HK-2 (cell line): Measurements from ENCODE around the gene HCN1.
"Not testable (repeated sequence)": the region's sequence is repeated elsewhere in the genome, so short reads cannot be mapped to it uniquely, and the experiment has no call there.

Experiments used
- DNase-seq: peaks from one replicate; pipeline ENCODE4 v3.0.0-alpha.2; 2018; ENCODE audit not compliant: unreplicated experiment

Gene HCN1

DNA sequence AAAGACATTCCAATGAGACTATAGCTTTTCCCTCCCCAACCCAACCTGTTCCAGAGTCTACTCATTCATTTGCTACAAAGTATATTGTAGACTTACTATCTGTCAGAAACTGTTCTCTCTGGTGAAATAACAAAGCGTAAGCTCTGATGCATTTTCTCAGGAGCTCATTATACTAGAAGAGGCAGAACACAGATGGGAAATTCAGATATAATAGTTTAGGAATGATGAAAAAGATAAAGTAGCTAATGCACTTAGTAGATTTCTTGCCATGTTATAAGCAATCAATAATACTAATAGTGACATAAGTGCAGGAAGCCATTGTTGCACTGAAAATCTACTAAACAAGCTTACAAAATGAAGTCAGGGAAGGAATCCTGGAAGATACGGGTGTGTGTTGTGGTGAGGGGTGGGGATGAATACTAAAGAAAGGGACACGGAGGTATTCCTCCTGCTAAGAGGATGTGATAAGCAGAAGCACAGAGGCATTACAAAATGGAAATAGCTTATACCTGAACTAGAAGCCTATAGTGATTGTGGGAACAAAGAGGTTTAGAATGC is 78.2 kb downstream of the HCN1 start:
- DNase-seq: no peak

GRCh38 chr5:45609661-45610060 is 86.5 kb downstream of the HCN1 start:
- DNase-seq: no peak

DNA sequence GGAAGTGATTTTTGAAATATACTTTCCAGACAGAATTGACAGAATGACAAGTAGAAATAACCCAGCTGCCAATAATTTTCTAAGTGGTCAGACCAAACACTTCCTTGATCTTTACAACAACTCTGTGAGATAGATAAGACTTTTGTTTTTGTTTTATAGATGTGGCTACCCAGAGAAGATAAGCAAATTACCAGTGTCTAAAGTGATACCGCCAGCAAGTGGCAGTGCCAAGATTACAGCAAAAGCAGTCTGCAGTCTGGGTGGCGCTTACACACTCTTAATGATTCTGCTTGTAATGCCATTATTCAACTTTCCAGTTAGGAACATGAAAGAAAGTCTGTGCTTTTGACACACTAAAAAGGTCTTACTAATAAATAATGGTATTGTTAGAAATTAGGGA is 92.1 kb downstream of the HCN1 start:
- no peak for DNase-seq

GRCh38 chr5:45601424-45601823 is 94.8 kb downstream of the HCN1 start:
- no peak for DNase-seq

GRCh38 chr5:45596320-45596719 is 99.9 kb downstream of the HCN1 start:
- no peak for DNase-seq

GRCh38 chr5:45586001-45586400 is 110.2 kb downstream of the HCN1 start:
- DNase-seq: not testable (repeated sequence)

DNA sequence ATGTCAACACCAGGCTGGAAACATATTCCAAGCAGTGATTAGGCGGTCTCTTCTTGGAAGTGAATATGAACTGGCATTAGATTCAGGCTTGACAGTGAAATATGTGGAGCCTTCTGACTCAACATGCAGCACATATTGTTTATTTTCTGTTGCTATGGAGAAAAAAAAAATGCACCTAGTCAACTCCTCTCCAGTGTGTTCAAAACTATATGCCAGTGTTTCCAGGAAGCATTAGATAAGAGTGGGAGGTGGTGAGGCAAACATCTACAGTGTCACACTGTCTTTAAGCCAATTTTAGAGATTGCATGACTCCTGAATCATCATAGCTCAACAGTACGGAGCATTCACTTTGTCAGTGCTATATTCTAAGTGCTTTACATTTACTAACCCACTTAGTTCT is 117.9 kb downstream of the HCN1 start:
- no peak for DNase-seq

DNA sequence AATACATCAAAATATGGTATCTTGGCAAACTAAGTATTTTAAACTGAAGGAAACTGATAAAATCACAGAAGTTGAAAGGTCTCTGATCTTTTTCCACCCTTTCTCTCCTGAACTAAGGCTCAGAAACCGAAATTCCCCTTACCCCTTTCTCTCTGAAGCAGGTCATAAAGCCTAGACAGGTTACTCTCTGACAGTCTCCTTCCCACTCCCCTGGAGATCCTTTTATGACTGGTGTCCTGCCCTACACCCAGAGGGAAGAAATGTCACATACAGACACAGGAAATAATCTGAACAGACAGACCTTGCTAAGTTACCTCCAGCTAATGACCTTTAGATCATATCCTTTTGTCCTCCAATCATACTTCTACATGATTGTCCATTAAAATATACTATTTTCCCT is 127.4 kb downstream of the HCN1 start:
- DNase-seq: no peak

DNA sequence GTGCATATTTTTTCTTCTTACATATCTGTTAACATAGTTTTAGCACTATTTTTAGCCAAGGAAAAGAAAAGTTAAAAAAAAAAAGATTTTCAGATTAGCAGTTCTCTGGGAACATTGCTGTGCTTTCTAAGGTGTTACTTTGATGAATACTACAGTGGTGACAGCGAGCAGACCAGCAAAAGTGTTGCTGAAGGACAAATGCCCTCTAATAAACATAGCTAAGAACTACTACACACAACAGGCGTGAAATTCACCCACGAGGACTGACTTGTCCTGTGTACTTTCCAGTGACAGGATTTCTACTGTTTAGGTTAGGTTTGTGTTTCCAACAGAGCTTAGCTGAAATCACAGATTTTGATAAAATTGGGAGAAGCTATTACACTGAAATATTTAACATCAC is 153.8 kb downstream of the HCN1 start:
- DNase-seq: no peak

DNA sequence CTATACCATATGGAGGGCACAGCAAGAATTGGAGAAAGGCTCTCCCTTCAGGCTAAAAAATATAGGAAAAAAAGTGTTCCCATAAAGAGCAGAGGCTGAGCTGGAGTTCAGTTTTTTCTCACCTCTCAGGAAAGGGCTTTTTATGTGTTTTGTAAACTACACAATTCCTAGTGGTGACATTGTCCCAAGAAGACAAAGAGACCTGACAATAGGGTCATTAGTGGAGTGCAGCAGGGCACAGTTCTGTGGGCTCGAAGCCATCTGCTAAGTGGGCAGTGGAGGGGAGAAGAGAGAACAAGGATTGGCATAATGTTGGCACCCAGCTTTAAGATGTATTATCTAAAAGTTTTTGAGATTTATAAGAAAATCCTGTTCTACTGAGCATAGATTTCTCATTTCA is 162.5 kb downstream of the HCN1 start:
- DNase-seq: no peak

- DNase-seq: no peak
Observed at GRCh38 chr5:45532826-45533624, 163.2 kb downstream of the HCN1 start.

- peak; percentile 34 for DNase-seq
Observed at GRCh38 chr5:45521067-45521466, 175.1 kb downstream of the HCN1 start.

DNA sequence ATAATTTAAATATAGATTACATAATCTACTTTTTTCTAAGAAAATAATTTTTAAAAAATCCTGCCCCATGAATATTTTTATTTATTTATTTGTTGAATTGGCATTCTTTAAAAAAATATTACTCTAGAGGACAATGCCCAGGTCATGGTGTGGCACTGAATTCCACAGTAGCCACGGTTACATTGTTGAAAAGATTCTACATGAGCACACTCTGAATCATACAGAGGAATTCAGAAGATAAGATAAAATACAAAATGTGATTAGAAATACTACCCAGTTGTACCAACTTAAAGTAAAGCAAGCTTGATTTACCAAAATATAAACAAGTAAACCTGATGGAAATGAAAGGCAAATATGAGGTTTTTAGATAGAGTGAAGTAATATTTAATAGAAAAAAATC is 183.7 kb downstream of the HCN1 start:
- DNase-seq: no peak

GRCh38 chr5:45509371-45509770 is 186.8 kb downstream of the HCN1 start:
- DNase-seq: no peak

DNA sequence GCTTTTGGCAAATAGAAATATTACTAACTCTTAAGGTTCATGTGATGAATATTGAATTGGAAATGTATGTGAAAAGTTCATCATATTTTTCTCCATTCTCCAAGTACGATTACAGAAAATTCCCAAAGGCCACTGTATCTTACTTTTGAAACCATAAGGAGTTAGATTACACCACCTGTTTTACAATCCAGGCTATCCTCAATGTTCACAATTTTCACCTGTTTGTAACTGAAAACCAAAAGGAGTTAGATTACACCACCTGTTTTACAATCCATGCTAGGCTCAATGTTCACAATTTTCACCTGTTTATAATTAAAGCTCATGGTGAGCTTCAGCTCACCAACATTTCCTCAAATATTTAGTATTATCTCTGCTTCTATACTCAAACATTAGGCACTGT is 188.0 kb downstream of the HCN1 start:
- no peak for DNase-seq

DNA sequence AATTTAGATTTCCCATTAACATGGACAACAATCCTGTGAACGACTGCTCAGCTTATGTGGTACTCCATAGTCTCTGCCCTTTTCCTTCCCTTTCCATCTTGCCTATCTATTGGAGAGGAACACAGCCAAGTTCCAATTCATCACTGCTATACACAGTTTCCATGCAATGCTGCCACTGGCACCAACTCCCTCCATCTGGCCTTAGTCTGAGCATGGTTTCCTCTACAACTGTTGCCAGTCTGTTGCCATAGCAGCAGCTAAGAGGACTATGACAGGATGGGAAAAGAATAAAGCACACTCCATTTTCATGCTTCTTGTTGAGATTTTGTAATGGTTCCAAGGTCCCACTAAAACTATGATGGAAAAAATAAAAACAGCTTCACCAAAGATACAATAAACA is 189.0 kb downstream of the HCN1 start:
- DNase-seq: no peak

DNA sequence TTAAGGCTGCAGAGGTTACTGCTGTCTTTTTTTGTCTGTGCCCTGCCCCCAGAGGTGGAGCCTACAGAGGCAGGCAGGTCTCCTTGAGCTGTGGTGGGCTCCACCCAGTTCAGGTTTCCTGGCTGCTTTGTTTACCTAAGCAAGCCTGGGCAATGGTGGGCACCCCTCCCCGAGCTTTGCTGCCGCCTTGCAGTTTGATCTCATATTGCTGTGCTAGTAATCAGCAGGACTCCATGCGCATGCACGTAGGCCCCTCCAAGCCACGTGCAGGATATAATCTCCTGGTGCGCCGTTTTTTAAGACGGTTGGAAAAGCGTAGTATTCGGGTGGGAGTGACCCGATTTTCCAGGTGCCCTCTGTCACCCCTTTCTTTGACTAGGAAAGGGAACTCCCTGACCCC is 197.2 kb downstream of the HCN1 start:
- not testable (repeated sequence) for DNase-seq

DNA sequence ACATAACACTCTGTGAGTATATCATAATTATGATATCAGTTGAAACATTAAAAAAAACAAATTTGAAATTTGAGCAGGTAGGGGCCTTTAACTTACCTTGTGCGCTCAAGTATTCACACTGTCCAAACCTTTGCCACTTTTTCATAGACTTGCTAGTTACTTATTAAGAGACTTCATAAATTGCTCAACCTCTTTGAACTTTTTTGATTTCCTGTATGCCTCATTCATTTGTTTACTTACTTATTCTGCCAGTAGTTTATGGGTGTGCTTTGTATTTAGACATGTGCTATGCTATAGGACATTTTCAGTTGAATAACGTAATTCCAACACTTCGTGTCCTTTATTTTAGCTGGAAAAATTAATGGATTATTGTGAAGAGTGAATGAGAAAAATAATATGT is 204.8 kb downstream of the HCN1 start:
- DNase-seq: no peak

DNA sequence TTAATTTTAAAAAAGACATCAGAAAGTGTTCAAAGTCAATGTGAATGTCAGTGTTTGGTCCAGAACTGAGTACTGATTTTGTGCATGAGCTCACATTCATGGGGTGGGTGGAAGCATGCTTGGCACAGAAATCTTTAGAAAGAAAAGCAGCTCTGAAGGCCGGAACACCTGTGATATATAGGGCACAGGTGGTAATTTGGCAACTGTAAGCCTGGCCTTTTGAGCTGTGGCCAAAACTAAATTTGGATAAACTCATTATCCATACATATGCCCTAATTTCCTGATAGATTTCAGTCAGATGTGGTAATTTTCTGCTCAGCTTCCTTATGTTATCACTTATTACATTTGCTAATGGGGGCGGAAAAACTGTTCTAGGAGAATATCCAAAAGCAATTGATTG is 211.4 kb downstream of the HCN1 start:
- no peak for DNase-seq

DNA sequence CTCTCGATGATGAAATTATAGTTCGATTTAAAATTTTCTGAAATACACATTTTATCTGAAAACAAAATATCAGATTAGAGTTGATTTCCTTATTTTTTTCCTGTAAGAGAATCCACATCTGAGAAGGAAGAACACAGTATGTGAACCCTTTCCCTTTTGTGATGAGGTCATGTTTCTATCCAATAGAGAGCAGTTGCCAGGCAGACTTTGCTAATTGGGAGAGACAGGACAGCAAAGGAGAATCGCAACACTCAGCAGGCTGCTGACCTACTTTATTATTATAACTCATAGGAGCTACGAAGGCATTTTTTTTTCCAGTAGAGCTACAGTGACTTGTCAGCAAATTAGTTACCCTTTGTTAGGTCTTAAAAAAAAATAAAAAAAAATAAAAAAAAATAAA is 242.1 kb downstream of the HCN1 start:
- no peak for DNase-seq

DNA sequence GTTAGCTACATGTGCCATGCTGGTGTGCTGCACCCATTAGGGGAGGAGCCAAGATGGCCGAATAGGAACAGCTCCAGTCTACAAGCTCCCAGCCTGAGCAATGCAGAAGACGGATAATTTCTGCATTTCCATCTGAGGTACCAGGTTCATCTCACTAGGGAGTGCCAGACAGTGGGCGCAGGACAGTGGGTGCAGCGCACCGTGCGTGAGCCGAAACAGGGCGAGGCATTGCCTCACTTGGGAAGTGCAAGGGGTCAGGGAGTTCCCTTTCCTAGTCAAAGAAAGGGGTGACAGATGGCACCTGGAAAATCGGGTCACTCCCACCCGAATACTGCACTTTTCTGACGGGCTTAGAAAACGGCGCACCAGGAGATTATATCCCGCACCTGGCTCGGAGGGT is 251.3 kb downstream of the HCN1 start:
- DNase-seq: not testable (repeated sequence)

GRCh38 chr5:45440466-45440865 is 255.7 kb downstream of the HCN1 start:
- DNase-seq: no peak

- no peak for DNase-seq
Observed at GRCh38 chr5:45437752-45438151, 258.4 kb downstream of the HCN1 start.
